Activated naive CD8-positive, alpha-beta T cell treated with anti-CD3 and anti-CD28 coated beads, Interleukin-2, amount 50 U/mL, for 24 hours (primary cell): Measurements from ENCODE around the gene C20orf202.

Experiments
- ATAC-seq: fragments of 150-1000 bp; cut with Tn5 transposase; one replicate; pipeline ENCODE4 v1.10.0; 2021
- DNase-seq: peaks from one replicate; pipeline ENCODE4 v3.0.0; 2021
- H3K27ac Mint-ChIP-seq: one replicate; pipeline ENCODE4 v1.8.0; 2021; ENCODE audit warnings: mild to moderate bottlenecking, mixed read lengths
- H3K27me3 Mint-ChIP-seq: one replicate; pipeline ENCODE4 v1.8.0; 2021; ENCODE audit warnings: mixed read lengths
- H3K36me3 Mint-ChIP-seq: one replicate; pipeline ENCODE4 v1.8.0; 2021; ENCODE audit warnings: low read depth, mixed read lengths
- H3K4me1 Mint-ChIP-seq: one replicate; pipeline ENCODE4 v1.8.0; 2021; ENCODE audit warnings: mixed read lengths
- H3K4me3 Mint-ChIP-seq: one replicate; pipeline ENCODE4 v1.8.0; 2021; ENCODE audit warnings: mild to moderate bottlenecking, moderate library complexity, mixed read lengths
- H3K9me3 Mint-ChIP-seq: one replicate; pipeline ENCODE4 v1.8.0; 2021; ENCODE audit warnings: mixed read lengths

The C20orf202 gene

DNA sequence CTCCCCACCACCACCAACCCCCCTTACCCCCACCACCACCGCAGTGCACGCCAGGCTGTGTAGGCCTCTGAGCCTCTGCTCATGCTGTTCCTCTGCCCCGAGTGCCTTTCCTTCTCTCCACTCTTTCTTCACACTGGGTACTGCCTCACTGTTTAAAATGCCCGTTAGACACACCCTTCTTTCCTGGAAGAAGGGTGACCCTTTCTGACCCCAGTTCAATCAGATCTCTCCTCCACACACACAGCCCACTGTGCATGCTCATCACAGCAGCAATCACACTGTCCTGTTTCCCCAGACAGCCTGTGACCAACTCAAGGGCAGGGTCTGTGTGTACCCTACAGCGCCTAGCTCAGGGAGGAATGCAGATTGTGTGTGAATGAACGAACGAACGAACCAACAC lies 28.5 kb upstream of the C20orf202 start:
- H3K36me3 Mint-ChIP-seq: peaks cover 23% of the 10 kb centered on the region
- H3K4me1 Mint-ChIP-seq: no peaks in the 10 kb centered on the region
- no peak overlapping the region for H3K4me3 Mint-ChIP-seq
- H3K27ac Mint-ChIP-seq: peak overlapping the region; percentile 15
- DNase-seq: no peak
- H3K9me3 Mint-ChIP-seq: no peaks in the 10 kb centered on the region
- H3K27me3 Mint-ChIP-seq: no peaks in the 10 kb centered on the region
- no peak for ATAC-seq

GRCh38 chr20:1177680-1178079 lies 25.6 kb upstream of the C20orf202 start:
- Mint-ChIP-seq H3K27me3 (no peaks in the 10 kb centered on the region), H3K36me3 (peaks cover 12% of the 10 kb centered on the region), H3K4me1 (no peaks in the 10 kb centered on the region), H3K9me3 (no peaks in the 10 kb centered on the region), H3K4me3 (no peak overlapping the region), H3K27ac (no peak overlapping the region)
- ATAC-seq (no peak), DNase-seq (no peak)

DNA sequence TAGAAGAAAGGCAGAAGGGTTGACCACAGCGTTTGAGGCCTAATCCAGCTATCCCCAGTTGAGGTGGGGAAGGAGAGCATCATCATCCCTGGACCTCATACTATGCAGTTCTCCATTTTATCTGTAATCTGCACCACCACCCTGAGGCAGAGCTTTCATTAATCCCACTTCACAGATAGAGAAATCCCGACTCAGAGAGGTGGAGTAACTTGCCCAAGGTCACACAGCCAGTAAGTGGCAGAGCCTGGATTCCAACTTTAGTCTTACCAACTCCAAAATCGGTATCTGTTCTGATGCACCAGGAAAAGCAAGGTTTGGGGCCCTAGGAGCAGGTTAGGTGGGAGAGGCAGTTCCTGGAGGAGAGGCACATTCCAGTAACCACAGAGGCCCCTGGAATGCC lies 25.2 kb upstream of the C20orf202 start:
- no peaks in the 10 kb centered on the region for H3K9me3 Mint-ChIP-seq
- no peak overlapping the region for H3K4me3 Mint-ChIP-seq
- ATAC-seq (no peak), DNase-seq (no peak)
- H3K4me1 Mint-ChIP-seq: no peaks in the 10 kb centered on the region
- H3K36me3 Mint-ChIP-seq: peaks cover 12% of the 10 kb centered on the region
- peaks cover 2% of the 10 kb centered on the region for H3K27me3 Mint-ChIP-seq
- no peak overlapping the region for H3K27ac Mint-ChIP-seq

GRCh38 chr20:1178623-1179022 lies 24.6 kb upstream of the C20orf202 start:
- H3K36me3 Mint-ChIP-seq: peaks cover 12% of the 10 kb centered on the region
- DNase-seq: no peak
- no peak overlapping the region for H3K4me3 Mint-ChIP-seq
- H3K9me3 Mint-ChIP-seq: no peaks in the 10 kb centered on the region
- H3K27ac Mint-ChIP-seq: no peak overlapping the region
- no peaks in the 10 kb centered on the region for H3K4me1 Mint-ChIP-seq
- no peak for ATAC-seq
- H3K27me3 Mint-ChIP-seq: peaks cover 7% of the 10 kb centered on the region

GRCh38 chr20:1180949-1181348 lies 22.3 kb upstream of the C20orf202 start:
- Mint-ChIP-seq H3K9me3 (no peaks in the 10 kb centered on the region), H3K27ac (no peak overlapping the region), H3K36me3 (peaks cover 10% of the 10 kb centered on the region), H3K4me3 (no peak overlapping the region), H3K27me3 (peaks cover 20% of the 10 kb centered on the region), H3K4me1 (peaks cover 8% of the 10 kb centered on the region)
- ATAC-seq (no peak), DNase-seq (no peak)

GRCh38 chr20:1182106-1182505 lies 21.1 kb upstream of the C20orf202 start:
- ATAC-seq (no peak), DNase-seq (no peak)
- Mint-ChIP-seq H3K9me3 (no peaks in the 10 kb centered on the region), H3K27me3 (peaks cover 24% of the 10 kb centered on the region), H3K27ac (no peak overlapping the region), H3K36me3 (peaks cover 3% of the 10 kb centered on the region), H3K4me3 (no peak overlapping the region), H3K4me1 (peaks cover 10% of the 10 kb centered on the region)

GRCh38 chr20:1183153-1183552 lies 20.1 kb upstream of the C20orf202 start:
- Mint-ChIP-seq H3K4me1 (peaks cover 10% of the 10 kb centered on the region), H3K36me3 (peaks cover 2% of the 10 kb centered on the region), H3K27ac (no peak overlapping the region), H3K27me3 (peaks cover 24% of the 10 kb centered on the region), H3K4me3 (no peak overlapping the region), H3K9me3 (no peaks in the 10 kb centered on the region)
- no peak for DNase-seq
- ATAC-seq: no peak

- Mint-ChIP-seq H3K27ac (no peak overlapping the region), H3K9me3 (no peaks in the 10 kb centered on the region)
- ATAC-seq: no peak
These were observed 19.0 kb upstream of the C20orf202 start for GRCh38 chr20:1184260-1184637.

DNA sequence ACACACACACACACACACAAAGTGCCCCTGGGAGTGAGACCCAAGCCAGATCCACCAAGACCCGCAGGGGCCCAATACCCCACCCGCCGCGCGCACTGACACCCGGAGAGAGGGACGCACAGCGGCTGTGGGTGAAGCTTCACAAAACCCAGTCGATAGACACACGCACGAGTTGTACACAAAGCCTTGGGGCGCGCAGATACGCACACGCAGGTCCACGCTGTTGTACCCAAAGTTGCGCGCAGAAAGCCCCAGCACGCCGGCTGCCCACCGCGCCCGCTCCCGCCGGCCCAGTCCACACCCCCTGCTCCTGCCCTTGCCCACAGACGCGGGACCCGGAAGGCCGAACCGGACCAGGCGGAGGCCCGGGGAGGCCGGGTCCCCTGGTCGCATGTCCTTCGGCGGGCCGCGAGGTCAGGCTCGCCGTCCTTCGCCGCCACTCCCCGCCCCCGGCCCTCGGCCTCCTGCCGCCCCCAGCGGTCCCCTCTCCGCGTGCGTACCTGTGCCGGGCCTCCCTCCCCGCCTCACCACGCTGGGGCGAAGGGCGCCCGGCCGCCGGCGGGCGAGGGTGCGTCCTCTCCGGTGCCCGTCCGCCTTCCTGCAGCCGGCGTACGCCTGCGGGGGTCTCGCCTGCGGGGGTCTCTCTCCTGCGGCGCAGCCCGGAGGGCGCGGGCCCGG lies 18.5 kb upstream of the C20orf202 start, which contains the start of gene TMEM74B:
Gene TMEM74B (minus strand): TSS at position 344 of the 678 bp plus-strand sequence. CDS start 1,180 bp downstream, outside the sequence.
- Mint-ChIP-seq H3K27ac (no peak within 1 kb of the TSS), H3K27me3 (peaks cover 31% of the 10 kb centered on the region)

More at GRCh38 chr20:1184260-1184637, 19.0 kb upstream of the C20orf202 start:
- Mint-ChIP-seq H3K4me3 (peak overlapping the region; percentile 67), H3K36me3 (peaks cover 2% of the 10 kb centered on the region), H3K27me3 (peaks cover 28% of the 10 kb centered on the region), H3K4me1 (peaks cover 10% of the 10 kb centered on the region)
- no peak for DNase-seq

DNA sequence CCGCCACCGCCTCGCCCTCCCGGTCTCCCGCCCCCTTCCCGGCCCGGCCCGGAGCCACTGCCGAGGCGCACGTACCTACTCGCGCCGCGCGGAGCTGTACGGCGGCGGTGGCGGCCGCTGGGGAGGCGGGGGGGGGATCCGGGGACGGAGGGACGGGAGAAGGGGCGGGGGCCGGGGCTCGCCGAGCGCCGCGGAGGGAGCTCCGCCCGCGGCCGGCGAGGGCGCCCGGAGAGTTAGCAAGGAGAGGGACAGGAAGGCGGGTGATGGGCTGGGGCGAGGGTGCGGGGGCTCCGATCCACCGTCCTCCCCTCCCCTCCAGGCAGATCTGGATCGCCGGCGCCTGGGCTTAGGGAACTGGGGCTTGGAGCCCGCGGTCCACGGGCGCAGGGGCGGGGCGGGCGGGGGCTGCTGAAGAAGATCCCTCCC lies 17.9 kb upstream of the C20orf202 start:
- H3K36me3 Mint-ChIP-seq: peaks cover 2% of the 10 kb centered on the region
- peaks cover 31% of the 10 kb centered on the region for H3K27me3 Mint-ChIP-seq
- H3K4me1 Mint-ChIP-seq: peaks cover 10% of the 10 kb centered on the region
- H3K27ac Mint-ChIP-seq: no peak overlapping the region
- H3K4me3 Mint-ChIP-seq: no peak overlapping the region
- no peak for ATAC-seq
- peak; percentile 14 for DNase-seq
- no peaks in the 10 kb centered on the region for H3K9me3 Mint-ChIP-seq

More for the DNA sequence above, 18.5 kb upstream of the C20orf202 start, which contains the start of gene TMEM74B:
- no peaks in the 10 kb centered on the region for H3K9me3 Mint-ChIP-seq
- peaks cover 2% of the 10 kb centered on the region for H3K36me3 Mint-ChIP-seq
- ATAC-seq (no peak), DNase-seq (peak; percentile 4)
- peak within 1 kb of the TSS; percentile 67 for H3K4me3 Mint-ChIP-seq
- H3K4me1 Mint-ChIP-seq: peaks cover 10% of the 10 kb centered on the region

- Mint-ChIP-seq H3K4me1 (peaks cover 10% of the 10 kb centered on the region), H3K9me3 (no peaks in the 10 kb centered on the region), H3K36me3 (peaks cover 2% of the 10 kb centered on the region), H3K4me3 (peak overlapping the region; percentile 40), H3K27ac (no peak overlapping the region), H3K27me3 (peaks cover 31% of the 10 kb centered on the region)
- ATAC-seq (peak; percentile 53), DNase-seq (peak; percentile 67)
These were observed 17.4 kb upstream of the C20orf202 start for GRCh38 chr20:1185790-1186334.

DNA sequence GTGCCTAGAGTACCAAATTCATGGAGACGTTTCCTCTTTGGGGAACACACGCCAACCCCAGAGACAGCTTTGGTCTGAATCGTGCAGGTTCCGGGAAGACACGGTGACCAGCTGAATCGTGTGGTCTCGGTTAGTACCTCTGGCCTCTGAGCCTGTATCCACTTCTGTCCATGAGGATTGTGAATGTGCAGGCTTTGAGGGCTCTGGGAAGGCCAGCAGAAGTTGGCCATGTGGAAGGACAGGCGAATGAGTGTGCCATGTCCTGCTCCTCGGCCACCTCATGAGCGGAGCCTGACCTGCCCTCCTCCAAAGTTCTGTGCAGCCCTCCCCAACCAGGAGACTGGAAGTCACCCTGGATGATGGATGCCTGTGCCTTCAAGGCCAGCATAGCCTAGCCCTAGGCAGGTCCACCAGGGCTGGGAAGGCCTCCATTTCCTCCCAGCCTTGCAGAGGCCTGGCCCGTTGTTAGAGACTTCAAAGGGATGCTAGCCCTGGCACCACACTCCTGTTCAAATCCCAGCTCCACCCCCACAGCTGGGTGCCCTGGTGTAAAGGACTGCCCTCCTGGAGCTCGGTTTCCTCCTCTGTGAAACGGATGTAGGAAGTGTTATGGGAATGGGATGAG lies 16.8 kb upstream of the C20orf202 start:
- Mint-ChIP-seq H3K4me1 (peaks cover 10% of the 10 kb centered on the region), H3K4me3 (peak overlapping the region; percentile 40), H3K9me3 (no peaks in the 10 kb centered on the region), H3K27me3 (peaks cover 31% of the 10 kb centered on the region), H3K36me3 (no peaks in the 10 kb centered on the region), H3K27ac (no peak overlapping the region)
- no peak for ATAC-seq
- no peak for DNase-seq

DNA sequence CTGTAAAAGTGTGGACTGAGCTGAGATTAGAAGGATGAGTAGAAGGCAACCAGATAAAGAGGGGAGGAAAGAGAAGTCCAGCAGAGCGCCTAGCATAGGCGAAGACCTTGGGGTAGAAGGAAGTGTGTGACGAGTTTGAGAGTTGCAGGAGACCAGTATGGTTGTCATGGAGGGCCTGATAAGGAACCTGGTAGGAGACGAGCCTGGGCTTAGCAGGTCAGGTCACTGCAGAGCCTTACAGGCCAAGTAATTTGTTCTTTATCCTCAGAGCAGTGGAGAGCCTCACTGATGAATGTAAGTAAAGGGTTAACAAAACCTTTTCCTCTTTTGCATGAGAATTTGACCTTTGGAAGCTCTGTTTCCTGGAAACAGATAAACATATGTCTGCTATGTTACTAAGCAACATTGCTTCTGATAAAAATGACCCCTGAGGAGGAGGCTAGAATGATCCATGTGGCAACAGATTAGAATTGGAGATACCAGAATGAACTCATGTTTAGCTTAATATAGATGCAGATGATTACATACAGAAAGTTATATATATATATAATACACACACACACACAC lies 15.6 kb upstream of the C20orf202 start:
- H3K4me3 Mint-ChIP-seq: no peak overlapping the region
- peaks cover 31% of the 10 kb centered on the region for H3K27me3 Mint-ChIP-seq
- DNase-seq (no peak), ATAC-seq (no peak)
- no peaks in the 10 kb centered on the region for H3K9me3 Mint-ChIP-seq
- no peak overlapping the region for H3K27ac Mint-ChIP-seq
- H3K36me3 Mint-ChIP-seq: no peaks in the 10 kb centered on the region
- H3K4me1 Mint-ChIP-seq: peaks cover 10% of the 10 kb centered on the region

DNA sequence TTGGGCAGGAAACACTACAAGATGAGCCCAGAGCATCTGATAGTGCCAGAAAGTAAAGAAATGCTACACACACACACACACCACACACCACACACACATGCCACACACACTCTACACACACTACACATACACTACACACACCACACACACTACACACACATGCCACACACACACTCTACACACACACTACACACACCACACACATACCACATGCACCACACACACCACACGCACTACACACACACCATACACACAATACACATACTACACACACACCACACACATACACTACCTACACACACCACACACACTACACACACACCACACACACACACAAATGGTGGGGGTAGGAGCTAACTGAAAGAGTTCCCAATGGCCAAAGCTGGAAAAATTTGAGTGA lies 14.9 kb upstream of the C20orf202 start:
- Mint-ChIP-seq H3K9me3 (no peaks in the 10 kb centered on the region), H3K27me3 (peaks cover 27% of the 10 kb centered on the region), H3K27ac (no peak overlapping the region), H3K4me3 (no peak overlapping the region), H3K36me3 (no peaks in the 10 kb centered on the region), H3K4me1 (peaks cover 10% of the 10 kb centered on the region)
- DNase-seq (no peak), ATAC-seq (no peak)

DNA sequence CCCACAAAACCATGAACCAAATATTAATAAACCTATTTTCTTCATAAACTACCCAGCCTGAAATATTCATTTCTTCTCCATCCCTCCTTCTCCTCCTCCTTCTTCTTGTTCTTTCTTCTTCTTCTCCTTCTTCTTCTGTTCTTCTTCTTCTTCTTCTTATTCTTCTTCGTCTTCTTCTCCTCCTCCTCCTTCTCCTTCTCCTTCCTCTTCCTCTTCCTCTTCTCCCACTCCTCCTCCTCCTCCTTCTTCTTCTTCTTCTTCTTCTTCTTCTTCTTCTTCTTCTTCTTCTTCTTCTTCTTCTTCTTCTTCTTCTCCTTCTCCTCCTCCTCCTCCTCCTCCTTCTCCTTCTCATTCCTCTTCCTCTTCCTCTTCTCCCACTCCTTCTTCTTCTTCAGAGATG lies 13.4 kb upstream of the C20orf202 start:
- no peak for ATAC-seq
- peaks cover 13% of the 10 kb centered on the region for H3K27me3 Mint-ChIP-seq
- H3K27ac Mint-ChIP-seq: no peak overlapping the region
- H3K4me3 Mint-ChIP-seq: no peak overlapping the region
- H3K36me3 Mint-ChIP-seq: no peaks in the 10 kb centered on the region
- peaks cover 3% of the 10 kb centered on the region for H3K4me1 Mint-ChIP-seq
- no peak for DNase-seq
- no peaks in the 10 kb centered on the region for H3K9me3 Mint-ChIP-seq
